ENCODE measurements around the gene AGBL4.

GRCh38 chr1:49013079-49013478 lies 1010.7 kb downstream of the AGBL4 start:
- no peak for TF ChIP-seq OSR1 (CRISPR knock-in tag; IDR thresholded peaks at IDR 0.05)
- TF ChIP-seq CSRNP3 (CRISPR knock-in tag; IDR thresholded peaks at IDR 0.05), result no peak
- no peak for TF ChIP-seq PATZ1 (CRISPR knock-in tag; IDR thresholded peaks at IDR 0.05; ENCODE audit: borderline replicate concordance)
- no peak for TF ChIP-seq ZFP30 (CRISPR knock-in tag; IDR thresholded peaks at IDR 0.05)
- TF ChIP-seq RARB (CRISPR knock-in tag; IDR thresholded peaks at IDR 0.05), result no peak
- TF ChIP-seq BACH2 (CRISPR knock-in tag; IDR thresholded peaks at IDR 0.05; ENCODE audit: borderline replicate concordance), result no peak
- TF ChIP-seq CSDC2 (CRISPR knock-in tag; IDR thresholded peaks at IDR 0.05), result no peak
- no peak for TF ChIP-seq PPARA (CRISPR knock-in tag; IDR thresholded peaks at IDR 0.05; ENCODE audit: borderline replicate concordance)
